ENCODE data around the gene LRP6.
"Not testable (repeated sequence)": the region's sequence is repeated elsewhere in the genome, so short reads cannot be mapped to it uniquely, and the experiment has no call there.

LRP6 gene

DNA sequence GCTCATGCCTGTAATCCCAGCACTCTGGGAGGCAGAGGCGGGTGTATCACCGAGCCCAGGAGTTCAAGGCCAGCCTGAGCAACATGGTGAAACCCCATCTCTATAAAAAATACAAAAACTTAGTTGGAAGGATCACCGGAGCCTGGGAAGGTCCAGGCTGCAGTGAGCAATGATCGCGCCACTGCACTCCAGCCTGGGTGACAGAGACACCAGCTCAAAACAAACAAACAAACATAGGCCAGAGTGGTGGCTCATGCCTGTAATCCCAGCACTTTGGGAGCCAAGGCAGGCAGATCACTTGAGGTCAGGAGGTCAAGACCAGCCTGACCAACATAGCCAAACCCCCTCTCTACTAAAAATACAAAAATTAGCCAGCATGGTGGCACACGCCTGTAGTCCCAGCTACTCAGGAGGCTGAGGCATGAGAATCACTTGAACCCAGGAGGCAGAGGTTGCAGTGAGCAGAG, 10.5 kb downstream of the LRP6 start:
- H3K9ac ChIP-seq (ENCODE audit: low read length): not testable (repeated sequence)

DNA sequence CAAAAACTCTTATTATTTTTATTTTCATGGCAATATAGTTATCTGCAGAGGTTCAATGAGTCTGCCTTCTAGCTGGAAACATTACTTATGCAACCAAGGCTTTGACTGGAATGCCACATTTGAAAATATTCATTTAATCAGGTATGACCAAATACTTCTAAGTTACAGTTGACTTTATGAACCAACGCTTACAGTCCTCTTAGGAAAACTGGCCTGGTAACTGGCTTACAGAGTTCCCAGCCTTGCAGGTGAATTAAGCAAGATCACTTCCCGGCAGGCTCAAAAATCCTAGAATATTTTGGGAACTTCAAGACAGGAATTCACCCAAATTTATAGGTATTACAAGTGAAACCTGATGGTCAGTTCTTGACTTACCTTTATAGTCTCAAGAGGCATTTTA, 12.3 kb downstream of the LRP6 start:
- no peaks in the 10 kb centered on the region for H3K27me3 ChIP-seq (ENCODE audit: control insufficient read depth, insufficient read depth, low read length)
- H3K36me3 ChIP-seq (ENCODE audit: control insufficient read depth, insufficient read depth, low read length): no peaks in the 10 kb centered on the region
- no peak overlapping the region for H3K4me3 ChIP-seq (ENCODE audit: low read length)
- H3K9ac ChIP-seq (ENCODE audit: low read length): no peak overlapping the region
- H3K4me1 ChIP-seq (ENCODE audit: control insufficient read depth, insufficient read depth, low read length): no peaks in the 10 kb centered on the region
- no peak overlapping the region for H3K27ac ChIP-seq (ENCODE audit: low read depth, low read length)

More for the DNA sequence above, 10.5 kb downstream of the LRP6 start:
- H3K27me3 ChIP-seq (ENCODE audit: control insufficient read depth, insufficient read depth, low read length); H3K27ac ChIP-seq (ENCODE audit: low read depth, low read length); H3K4me3 ChIP-seq (ENCODE audit: low read length); H3K36me3 ChIP-seq (ENCODE audit: control insufficient read depth, insufficient read depth, low read length); H3K4me1 ChIP-seq (ENCODE audit: control insufficient read depth, insufficient read depth, low read length): not testable (repeated sequence)

DNA sequence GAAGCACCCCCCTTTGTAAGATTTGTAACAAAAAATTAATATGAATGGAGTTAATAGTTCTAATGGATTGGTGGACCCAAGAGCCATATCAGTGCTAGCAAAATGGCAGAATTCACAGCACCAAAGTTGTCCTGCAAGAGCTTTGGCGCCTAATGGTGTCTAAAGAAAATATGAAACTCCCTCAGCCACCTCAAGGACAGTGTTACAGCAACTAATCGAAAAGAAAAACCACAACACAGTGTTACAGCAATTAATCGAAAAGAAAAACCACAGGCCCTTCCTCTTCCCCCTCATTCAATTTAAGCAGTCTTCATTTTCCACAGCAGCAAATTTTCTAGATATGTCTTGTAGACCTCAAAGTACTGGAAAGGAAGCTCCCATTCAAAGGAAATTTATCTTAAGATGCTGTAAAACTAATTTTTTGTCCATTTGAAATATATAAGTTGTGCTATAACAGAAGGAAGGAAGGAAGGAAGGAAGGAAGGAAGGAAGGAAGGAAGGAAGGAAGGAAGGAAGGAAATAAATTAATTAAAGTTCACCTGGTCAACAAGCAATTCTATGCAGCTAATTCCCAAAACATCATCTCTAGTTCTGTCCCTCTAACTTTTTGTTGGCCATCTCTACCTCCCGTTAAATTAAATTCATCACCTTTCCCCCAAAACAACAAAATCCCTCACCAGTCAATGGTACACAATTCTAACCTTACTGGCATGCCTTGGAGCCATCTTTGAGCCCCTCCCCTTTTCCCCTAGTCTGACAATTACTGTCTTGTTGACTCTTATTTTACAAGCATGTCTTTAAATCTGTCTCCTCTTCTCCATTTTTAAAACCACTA, 17.4 kb downstream of the LRP6 start:
- Histone ChIP-seq H3K9ac (ENCODE audit: low read length) (no peak overlapping the region), H3K36me3 (ENCODE audit: control insufficient read depth, insufficient read depth, low read length) (no peaks in the 10 kb centered on the region), H3K4me3 (ENCODE audit: low read length) (no peak overlapping the region), H3K4me1 (ENCODE audit: control insufficient read depth, insufficient read depth, low read length) (no peaks in the 10 kb centered on the region), H3K27me3 (ENCODE audit: control insufficient read depth, insufficient read depth, low read length) (no peaks in the 10 kb centered on the region), H3K27ac (ENCODE audit: low read depth, low read length) (no peak overlapping the region)

DNA sequence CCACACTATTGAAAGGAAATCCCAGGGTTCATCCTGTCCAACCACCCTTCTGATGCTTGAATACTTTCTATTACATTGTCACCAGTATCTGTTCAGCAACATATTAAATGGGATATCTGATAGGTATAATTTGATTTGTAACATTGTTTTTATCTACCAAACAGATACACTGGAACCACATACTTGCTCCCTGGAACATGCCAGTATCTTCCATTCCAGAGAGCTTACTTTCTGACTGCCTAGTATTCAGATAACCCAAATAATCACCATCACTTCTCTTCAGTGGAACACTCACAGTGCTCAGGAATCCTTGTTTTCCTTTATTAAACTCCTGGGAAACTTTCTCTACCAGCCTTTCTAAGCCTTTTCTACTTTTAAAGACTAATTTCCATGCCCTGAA, 19.3 kb downstream of the LRP6 start:
- no peak overlapping the region for H3K4me3 ChIP-seq (ENCODE audit: low read length)

DNA sequence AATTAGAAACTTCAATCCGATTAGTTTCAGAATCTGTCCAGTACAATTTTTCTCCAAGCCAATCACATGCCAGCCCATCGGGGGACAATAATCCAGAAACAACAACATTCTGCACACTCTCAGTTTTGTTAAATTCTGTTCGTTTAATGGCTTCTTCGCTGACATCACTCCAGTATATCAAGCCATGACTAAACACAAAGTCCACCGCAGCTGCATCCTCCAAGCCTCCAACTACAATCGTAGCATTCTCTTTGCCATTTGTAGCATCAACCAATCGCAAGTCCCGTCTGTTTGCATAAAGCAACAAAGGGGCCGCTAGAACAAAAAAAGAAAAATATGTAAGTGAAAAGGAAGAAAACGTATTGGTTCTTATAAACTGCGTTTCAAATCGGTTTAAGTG, 22.5 kb downstream of the LRP6 start:
- H3K27ac ChIP-seq (ENCODE audit: low read depth, low read length): no peak overlapping the region
- H3K36me3 ChIP-seq (ENCODE audit: control insufficient read depth, insufficient read depth, low read length): no peaks in the 10 kb centered on the region
- H3K4me1 ChIP-seq (ENCODE audit: control insufficient read depth, insufficient read depth, low read length): no peaks in the 10 kb centered on the region
- H3K4me3 ChIP-seq (ENCODE audit: low read length): no peak overlapping the region
- H3K27me3 ChIP-seq (ENCODE audit: control insufficient read depth, insufficient read depth, low read length): no peaks in the 10 kb centered on the region
- no peak overlapping the region for H3K9ac ChIP-seq (ENCODE audit: low read length)

More for the DNA sequence above, 19.3 kb downstream of the LRP6 start:
- H3K27ac ChIP-seq (ENCODE audit: low read depth, low read length): no peak overlapping the region
- H3K4me1 ChIP-seq (ENCODE audit: control insufficient read depth, insufficient read depth, low read length): no peaks in the 10 kb centered on the region
- H3K36me3 ChIP-seq (ENCODE audit: control insufficient read depth, insufficient read depth, low read length): no peaks in the 10 kb centered on the region
- H3K27me3 ChIP-seq (ENCODE audit: control insufficient read depth, insufficient read depth, low read length): no peaks in the 10 kb centered on the region
- H3K9ac ChIP-seq (ENCODE audit: low read length): no peak overlapping the region

DNA sequence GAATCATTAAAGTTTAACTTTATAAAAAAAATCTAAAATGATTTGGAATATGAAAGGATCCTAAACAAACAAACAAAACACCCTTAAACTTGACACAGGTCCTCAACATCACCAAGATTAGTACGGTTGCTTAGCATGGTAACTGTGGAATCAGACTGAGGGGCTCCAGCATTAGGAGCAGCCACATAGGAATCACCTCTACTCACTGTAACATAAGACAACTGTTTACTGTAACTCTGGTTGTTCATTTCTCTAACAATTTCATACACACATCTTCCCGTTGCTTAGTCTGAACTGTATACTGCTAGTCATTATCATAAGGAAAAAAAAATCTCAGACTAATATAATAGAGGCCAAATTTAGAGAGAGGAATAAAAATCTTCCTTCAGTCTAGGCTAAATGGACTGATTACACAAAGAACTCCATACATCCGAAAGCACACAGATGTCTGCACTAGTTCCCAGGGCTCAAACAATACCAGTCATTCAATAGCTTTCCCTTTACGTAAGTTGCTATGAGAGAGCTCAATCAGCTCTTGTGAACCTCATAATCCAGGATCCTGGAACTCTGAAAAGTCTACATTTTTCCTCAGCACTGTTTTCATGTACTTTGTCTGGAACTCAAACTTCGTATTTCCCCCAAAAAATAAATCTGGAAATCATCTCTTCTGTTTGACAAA, 26.0 kb downstream of the LRP6 start:
- H3K27ac ChIP-seq (ENCODE audit: low read depth, low read length): no peak overlapping the region
- no peak overlapping the region for H3K9ac ChIP-seq (ENCODE audit: low read length)
- no peaks in the 10 kb centered on the region for H3K4me1 ChIP-seq (ENCODE audit: control insufficient read depth, insufficient read depth, low read length)

DNA sequence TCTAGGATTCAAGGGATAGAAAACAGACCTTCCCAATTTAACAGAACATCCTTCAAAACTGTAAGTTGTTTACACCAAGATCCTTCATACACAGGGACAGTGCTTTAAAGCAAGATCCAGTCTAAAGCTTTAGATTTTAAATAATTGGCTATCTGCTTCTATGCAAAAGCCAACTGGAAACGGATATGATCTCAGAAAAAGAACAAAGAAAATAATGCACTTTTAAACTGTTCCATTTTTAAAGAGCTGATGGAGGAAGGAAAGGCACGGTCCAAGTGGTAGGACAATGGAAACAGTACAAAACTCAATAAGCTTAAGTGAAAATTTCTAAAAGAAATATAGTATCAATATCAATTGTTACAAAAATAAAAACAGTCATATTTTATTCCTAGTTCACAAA, 27.7 kb downstream of the LRP6 start:
- Histone ChIP-seq H3K27ac (ENCODE audit: low read depth, low read length) (no peak overlapping the region), H3K9ac (ENCODE audit: low read length) (no peak overlapping the region), H3K4me3 (ENCODE audit: low read length) (no peak overlapping the region), H3K4me1 (ENCODE audit: control insufficient read depth, insufficient read depth, low read length) (no peaks in the 10 kb centered on the region), H3K36me3 (ENCODE audit: control insufficient read depth, insufficient read depth, low read length) (no peaks in the 10 kb centered on the region), H3K27me3 (ENCODE audit: control insufficient read depth, insufficient read depth, low read length) (no peaks in the 10 kb centered on the region)

More for the DNA sequence above, 26.0 kb downstream of the LRP6 start:
- Histone ChIP-seq H3K36me3 (ENCODE audit: control insufficient read depth, insufficient read depth, low read length) (no peaks in the 10 kb centered on the region), H3K4me3 (ENCODE audit: low read length) (no peak overlapping the region), H3K27me3 (ENCODE audit: control insufficient read depth, insufficient read depth, low read length) (no peaks in the 10 kb centered on the region)

DNA sequence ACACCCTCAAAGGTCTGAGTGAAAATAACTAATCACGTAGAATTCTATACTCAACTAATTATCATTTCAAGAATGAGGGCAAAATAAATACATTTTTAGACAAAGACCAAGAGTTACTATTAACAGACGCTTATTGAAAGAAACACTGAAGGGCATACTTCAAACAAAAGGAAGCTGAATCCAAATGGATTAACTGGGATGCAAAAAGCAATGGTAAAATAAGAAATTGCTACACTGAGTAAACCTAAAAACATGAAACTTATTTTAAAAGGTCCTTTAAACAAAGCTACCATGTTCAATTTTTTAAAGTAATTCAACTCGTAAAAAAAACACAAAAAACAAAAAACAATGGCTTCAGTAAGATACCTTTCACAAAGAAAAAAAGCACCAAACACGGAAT, 28.2 kb downstream of the LRP6 start:
- Histone ChIP-seq H3K36me3 (ENCODE audit: control insufficient read depth, insufficient read depth, low read length) (no peaks in the 10 kb centered on the region), H3K9ac (ENCODE audit: low read length) (no peak overlapping the region), H3K4me3 (ENCODE audit: low read length) (no peak overlapping the region), H3K4me1 (ENCODE audit: control insufficient read depth, insufficient read depth, low read length) (no peaks in the 10 kb centered on the region), H3K27me3 (ENCODE audit: control insufficient read depth, insufficient read depth, low read length) (no peaks in the 10 kb centered on the region), H3K27ac (ENCODE audit: low read depth, low read length) (no peak overlapping the region)

DNA sequence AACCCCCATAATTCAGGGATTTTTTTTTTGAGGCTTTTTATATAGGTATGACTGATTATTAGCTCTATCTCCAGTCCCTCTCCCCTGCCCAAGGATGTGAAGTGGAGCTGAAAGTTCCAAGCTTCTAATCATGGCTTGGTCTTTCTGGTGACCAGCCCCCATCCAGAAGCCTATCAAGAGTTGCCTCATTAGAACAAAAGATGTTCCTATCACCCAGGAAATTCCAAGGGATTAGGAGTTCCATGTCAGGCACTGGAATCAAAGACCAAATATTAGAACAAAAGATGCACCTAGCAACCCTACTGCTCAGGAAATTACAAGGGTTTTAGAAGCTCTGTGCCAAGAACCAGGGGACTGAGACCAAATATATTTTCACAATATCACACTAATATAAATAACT, 29.9 kb downstream of the LRP6 start:
- Histone ChIP-seq H3K9ac (ENCODE audit: low read length) (no peak overlapping the region), H3K27me3 (ENCODE audit: control insufficient read depth, insufficient read depth, low read length) (no peaks in the 10 kb centered on the region), H3K4me1 (ENCODE audit: control insufficient read depth, insufficient read depth, low read length) (no peaks in the 10 kb centered on the region), H3K27ac (ENCODE audit: low read depth, low read length) (no peak overlapping the region), H3K4me3 (ENCODE audit: low read length) (no peak overlapping the region), H3K36me3 (ENCODE audit: control insufficient read depth, insufficient read depth, low read length) (no peaks in the 10 kb centered on the region)

DNA sequence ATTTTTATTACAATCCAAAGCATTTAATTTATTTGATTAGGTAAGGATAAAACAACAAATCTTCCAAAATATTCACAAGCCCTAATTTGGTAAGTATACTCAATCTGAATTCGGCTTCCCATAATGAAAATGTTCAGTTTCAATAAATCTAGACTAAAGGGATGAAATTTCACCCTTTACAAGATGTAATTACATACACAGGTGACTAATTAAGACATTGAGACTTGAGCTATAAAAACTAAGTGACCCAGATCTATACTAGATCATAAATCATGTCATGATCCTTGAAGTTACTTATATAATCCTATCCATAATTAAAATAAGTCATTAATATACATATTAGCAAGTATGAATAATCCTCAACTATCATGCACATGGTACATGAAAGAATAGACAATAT, 36.6 kb downstream of the LRP6 start:
- Histone ChIP-seq H3K36me3 (ENCODE audit: control insufficient read depth, insufficient read depth, low read length) (no peaks in the 10 kb centered on the region), H3K27me3 (ENCODE audit: control insufficient read depth, insufficient read depth, low read length) (no peaks in the 10 kb centered on the region), H3K27ac (ENCODE audit: low read depth, low read length) (no peak overlapping the region), H3K9ac (ENCODE audit: low read length) (no peak overlapping the region), H3K4me1 (ENCODE audit: control insufficient read depth, insufficient read depth, low read length) (peaks cover 5% of the 10 kb centered on the region), H3K4me3 (ENCODE audit: low read length) (no peak overlapping the region)

DNA sequence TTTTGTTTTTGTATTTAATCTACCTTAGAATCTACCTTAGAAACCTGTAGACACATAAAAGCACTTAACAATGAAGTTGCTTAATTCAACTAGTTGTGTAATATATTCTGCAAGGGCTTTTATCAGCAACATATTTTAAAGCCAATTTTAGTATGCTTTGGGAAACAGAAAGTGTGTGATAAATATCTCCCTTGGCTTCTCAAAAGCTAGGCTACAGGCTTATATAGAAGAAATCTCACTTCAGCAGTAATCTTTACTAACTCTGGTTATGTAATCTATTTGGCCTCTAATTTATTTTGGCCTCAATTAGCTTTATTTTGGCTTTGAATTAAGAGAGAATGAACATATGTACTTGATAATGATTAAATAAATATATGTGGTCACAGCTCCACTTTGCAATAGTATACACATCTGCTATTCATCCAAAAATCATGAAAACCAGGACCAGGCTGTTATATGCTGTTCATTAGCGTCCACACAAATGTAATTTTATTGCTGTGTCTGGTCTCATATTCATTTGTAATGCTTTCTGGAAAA, 37.2 kb downstream of the LRP6 start:
- H3K27ac ChIP-seq (ENCODE audit: low read depth, low read length): no peak overlapping the region
- H3K9ac ChIP-seq (ENCODE audit: low read length): no peak overlapping the region
- H3K36me3 ChIP-seq (ENCODE audit: control insufficient read depth, insufficient read depth, low read length): no peaks in the 10 kb centered on the region

DNA sequence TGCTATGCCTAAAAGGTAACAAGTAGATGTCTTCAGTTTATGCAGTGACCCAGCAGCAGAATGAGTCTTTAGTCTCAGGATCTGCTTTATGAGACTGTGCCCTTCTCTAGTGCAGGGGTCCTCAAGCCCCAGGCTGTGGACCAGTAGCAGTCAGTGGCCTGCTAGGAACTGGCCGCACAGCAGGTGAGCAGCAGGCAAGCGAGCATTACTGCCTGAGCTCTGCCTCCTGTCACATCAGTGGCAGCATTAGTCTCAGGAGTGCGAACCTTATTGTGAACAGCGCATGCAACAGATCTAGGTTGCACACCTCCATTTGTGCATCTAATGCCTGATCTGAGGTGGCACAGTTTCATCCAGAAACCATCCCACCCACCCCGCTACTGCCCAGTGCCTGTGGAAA, 38.4 kb downstream of the LRP6 start:
- Histone ChIP-seq H3K4me1 (ENCODE audit: control insufficient read depth, insufficient read depth, low read length) (peaks cover 5% of the 10 kb centered on the region), H3K4me3 (ENCODE audit: low read length) (no peak overlapping the region), H3K36me3 (ENCODE audit: control insufficient read depth, insufficient read depth, low read length) (no peaks in the 10 kb centered on the region), H3K27ac (ENCODE audit: low read depth, low read length) (no peak overlapping the region), H3K27me3 (ENCODE audit: control insufficient read depth, insufficient read depth, low read length) (no peaks in the 10 kb centered on the region), H3K9ac (ENCODE audit: low read length) (no peak overlapping the region)

More for the DNA sequence above, 37.2 kb downstream of the LRP6 start:
- Histone ChIP-seq H3K4me1 (ENCODE audit: control insufficient read depth, insufficient read depth, low read length) (peaks cover 5% of the 10 kb centered on the region), H3K4me3 (ENCODE audit: low read length) (no peak overlapping the region), H3K27me3 (ENCODE audit: control insufficient read depth, insufficient read depth, low read length) (no peaks in the 10 kb centered on the region)

Measured in rectal smooth muscle tissue (tissue), 1 donor.